Measurements from ENCODE around the gene ZNF586. TPM values are rescaled to one million over a fixed set of nuclear protein-coding genes. Genes with fewer than 3 reads are reported as not detected.
A peak's percentile ranks its signal among the peaks of the same experiment; 100 is the strongest.

ZNF586 gene
- total and polyA plus RNA-seq, 2 experiments from 2014 or later, result 5.2 to 16.9 TPM

DNA sequence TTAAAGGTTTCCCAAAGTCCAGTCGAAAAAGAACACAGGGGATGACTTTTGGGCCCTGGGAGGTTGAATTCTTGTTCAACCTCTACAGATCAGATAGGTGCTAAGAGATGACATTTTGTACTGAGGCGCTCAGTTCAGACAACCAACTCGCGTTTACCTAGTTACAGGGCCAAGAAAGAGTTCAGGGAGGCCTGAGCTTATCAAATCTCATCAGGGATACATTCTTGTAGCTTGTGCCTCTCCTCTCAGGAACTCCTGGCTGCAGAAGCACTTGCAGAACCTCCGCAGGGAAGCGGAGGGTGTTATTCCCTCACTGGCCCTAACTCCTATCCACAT, 22.0 kb upstream of the ZNF586 start:
- peaks cover 9% of the 10 kb centered on the region; the same call in 2 of the 3 replicates for H3K4me1 Mint-ChIP-seq
- peaks cover 5% of the 10 kb centered on the region for H3K27me3 Mint-ChIP-seq (ENCODE audit: insufficient read depth, low read depth, poor library complexity)
- H3K9me2 ChIP-seq (ENCODE audit: insufficient read depth), result no peaks in the 10 kb centered on the region; the same call in 1 of the 2 replicates
- no peaks in the 10 kb centered on the region for H3K9me3 Mint-ChIP-seq
- H3K4me3 Mint-ChIP-seq, result peak overlapping the region; percentile 90
- H3F3A ChIP-seq (replicated peaks; ENCODE audit: low read depth), result peaks cover 6% of the 10 kb centered on the region; the same call in 1 of the 2 replicates
- peaks cover 45% of the 10 kb centered on the region for H3K36me3 Mint-ChIP-seq (ENCODE audit: low read depth)
- DNase-seq (ENCODE audit: low spot score), result no peak
- H3K79me2 ChIP-seq (replicated peaks; ENCODE audit: insufficient read depth), result peaks cover 41% of the 10 kb centered on the region
- H3K4me2 ChIP-seq, result peak overlapping the region; percentile 96
- TF ChIP-seq STAT1 (IDR thresholded peaks at IDR 0.05; ENCODE audit: unreplicated experiment) (no peak), CREB1 (CRISPR knock-in tag; IDR thresholded peaks at IDR 0.05; ENCODE audit: low read depth) (no peak), EZH2 (IDR thresholded peaks at IDR 0.05; ENCODE audit: low read depth, unreplicated experiment) (no peak), ETS1 (IDR thresholded peaks at IDR 0.05) (no peak), NANOG (IDR thresholded peaks at IDR 0.05; ENCODE audit: borderline replicate concordance) (no peak), EZH2phosphoT487 (IDR thresholded peaks at IDR 0.05; ENCODE audit: unreplicated experiment) (no peak), ZNF114 (CRISPR knock-in tag; IDR thresholded peaks at IDR 0.05) (no peak), JUNB (IDR thresholded peaks at IDR 0.05; ENCODE audit: unreplicated experiment) (no peak), POLR2AphosphoS5 (IDR thresholded peaks at IDR 0.05; ENCODE audit: low read depth) (no peak), ZNF331 (CRISPR knock-in tag; IDR thresholded peaks at IDR 0.05; ENCODE audit: low read depth) (no peak)
- TF ChIP-seq, protein P1, sequence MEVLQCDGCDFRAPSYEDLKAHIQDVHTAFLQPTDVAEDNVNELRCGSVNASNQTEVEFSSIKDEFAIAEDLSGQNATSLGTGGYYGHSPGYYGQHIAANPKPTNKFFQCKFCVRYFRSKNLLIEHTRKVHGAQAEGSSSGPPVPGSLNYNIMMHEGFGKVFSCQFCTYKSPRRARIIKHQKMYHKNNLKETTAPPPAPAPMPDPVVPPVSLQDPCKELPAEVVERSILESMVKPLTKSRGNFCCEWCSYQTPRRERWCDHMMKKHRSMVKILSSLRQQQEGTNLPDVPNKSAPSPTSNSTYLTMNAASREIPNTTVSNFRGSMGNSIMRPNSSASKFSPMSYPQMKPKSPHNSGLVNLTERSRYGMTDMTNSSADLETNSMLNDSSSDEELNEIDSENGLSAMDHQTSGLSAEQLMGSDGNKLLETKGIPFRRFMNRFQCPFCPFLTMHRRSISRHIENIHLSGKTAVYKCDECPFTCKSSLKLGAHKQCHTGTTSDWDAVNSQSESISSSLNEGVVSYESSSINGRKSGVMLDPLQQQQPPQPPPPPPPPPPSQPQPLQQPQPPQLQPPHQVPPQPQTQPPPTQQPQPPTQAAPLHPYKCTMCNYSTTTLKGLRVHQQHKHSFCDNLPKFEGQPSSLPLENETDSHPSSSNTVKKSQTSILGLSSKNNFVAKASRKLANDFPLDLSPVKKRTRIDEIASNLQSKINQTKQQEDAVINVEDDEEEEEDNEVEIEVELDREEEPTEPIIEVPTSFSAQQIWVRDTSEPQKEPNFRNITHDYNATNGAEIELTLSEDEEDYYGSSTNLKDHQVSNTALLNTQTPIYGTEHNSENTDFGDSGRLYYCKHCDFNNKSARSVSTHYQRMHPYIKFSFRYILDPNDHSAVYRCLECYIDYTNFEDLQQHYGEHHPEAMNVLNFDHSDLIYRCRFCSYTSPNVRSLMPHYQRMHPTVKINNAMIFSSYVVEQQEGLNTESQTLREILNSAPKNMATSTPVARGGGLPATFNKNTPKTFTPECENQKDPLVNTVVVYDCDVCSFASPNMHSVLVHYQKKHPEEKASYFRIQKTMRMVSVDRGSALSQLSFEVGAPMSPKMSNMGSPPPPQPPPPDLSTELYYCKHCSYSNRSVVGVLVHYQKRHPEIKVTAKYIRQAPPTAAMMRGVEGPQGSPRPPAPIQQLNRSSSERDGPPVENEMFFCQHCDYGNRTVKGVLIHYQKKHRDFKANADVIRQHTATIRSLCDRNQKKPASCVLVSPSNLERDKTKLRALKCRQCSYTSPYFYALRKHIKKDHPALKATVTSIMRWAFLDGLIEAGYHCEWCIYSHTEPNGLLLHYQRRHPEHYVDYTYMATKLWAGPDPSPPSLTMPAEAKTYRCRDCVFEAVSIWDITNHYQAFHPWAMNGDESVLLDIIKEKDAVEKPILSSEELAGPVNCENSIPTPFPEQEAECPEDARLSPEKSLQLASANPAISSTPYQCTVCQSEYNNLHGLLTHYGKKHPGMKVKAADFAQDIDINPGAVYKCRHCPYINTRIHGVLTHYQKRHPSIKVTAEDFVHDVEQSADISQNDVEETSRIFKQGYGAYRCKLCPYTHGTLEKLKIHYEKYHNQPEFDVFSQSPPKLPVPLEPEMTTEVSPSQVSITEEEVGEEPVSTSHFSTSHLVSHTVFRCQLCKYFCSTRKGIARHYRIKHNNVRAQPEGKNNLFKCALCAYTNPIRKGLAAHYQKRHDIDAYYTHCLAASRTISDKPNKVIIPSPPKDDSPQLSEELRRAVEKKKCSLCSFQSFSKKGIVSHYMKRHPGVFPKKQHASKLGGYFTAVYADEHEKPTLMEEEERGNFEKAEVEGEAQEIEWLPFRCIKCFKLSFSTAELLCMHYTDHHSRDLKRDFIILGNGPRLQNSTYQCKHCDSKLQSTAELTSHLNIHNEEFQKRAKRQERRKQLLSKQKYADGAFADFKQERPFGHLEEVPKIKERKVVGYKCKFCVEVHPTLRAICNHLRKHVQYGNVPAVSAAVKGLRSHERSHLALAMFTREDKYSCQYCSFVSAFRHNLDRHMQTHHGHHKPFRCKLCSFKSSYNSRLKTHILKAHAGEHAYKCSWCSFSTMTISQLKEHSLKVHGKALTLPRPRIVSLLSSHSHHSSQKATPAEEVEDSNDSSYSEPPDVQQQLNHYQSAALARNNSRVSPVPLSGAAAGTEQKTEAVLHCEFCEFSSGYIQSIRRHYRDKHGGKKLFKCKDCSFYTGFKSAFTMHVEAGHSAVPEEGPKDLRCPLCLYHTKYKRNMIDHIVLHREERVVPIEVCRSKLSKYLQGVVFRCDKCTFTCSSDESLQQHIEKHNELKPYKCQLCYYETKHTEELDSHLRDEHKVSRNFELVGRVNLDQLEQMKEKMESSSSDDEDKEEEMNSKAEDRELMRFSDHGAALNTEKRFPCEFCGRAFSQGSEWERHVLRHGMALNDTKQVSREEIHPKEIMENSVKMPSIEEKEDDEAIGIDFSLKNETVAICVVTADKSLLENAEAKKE (CRISPR knock-in tag; IDR thresholded peaks at IDR 0.05), result no peak
- TF ChIP-seq, protein P2, sequence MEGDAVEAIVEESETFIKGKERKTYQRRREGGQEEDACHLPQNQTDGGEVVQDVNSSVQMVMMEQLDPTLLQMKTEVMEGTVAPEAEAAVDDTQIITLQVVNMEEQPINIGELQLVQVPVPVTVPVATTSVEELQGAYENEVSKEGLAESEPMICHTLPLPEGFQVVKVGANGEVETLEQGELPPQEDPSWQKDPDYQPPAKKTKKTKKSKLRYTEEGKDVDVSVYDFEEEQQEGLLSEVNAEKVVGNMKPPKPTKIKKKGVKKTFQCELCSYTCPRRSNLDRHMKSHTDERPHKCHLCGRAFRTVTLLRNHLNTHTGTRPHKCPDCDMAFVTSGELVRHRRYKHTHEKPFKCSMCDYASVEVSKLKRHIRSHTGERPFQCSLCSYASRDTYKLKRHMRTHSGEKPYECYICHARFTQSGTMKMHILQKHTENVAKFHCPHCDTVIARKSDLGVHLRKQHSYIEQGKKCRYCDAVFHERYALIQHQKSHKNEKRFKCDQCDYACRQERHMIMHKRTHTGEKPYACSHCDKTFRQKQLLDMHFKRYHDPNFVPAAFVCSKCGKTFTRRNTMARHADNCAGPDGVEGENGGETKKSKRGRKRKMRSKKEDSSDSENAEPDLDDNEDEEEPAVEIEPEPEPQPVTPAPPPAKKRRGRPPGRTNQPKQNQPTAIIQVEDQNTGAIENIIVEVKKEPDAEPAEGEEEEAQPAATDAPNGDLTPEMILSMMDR (conservative IDR thresholded peaks at IDR 0.05; ENCODE audit: low read depth in 2 of 2), result no peak
- TF ChIP-seq, protein P3, sequence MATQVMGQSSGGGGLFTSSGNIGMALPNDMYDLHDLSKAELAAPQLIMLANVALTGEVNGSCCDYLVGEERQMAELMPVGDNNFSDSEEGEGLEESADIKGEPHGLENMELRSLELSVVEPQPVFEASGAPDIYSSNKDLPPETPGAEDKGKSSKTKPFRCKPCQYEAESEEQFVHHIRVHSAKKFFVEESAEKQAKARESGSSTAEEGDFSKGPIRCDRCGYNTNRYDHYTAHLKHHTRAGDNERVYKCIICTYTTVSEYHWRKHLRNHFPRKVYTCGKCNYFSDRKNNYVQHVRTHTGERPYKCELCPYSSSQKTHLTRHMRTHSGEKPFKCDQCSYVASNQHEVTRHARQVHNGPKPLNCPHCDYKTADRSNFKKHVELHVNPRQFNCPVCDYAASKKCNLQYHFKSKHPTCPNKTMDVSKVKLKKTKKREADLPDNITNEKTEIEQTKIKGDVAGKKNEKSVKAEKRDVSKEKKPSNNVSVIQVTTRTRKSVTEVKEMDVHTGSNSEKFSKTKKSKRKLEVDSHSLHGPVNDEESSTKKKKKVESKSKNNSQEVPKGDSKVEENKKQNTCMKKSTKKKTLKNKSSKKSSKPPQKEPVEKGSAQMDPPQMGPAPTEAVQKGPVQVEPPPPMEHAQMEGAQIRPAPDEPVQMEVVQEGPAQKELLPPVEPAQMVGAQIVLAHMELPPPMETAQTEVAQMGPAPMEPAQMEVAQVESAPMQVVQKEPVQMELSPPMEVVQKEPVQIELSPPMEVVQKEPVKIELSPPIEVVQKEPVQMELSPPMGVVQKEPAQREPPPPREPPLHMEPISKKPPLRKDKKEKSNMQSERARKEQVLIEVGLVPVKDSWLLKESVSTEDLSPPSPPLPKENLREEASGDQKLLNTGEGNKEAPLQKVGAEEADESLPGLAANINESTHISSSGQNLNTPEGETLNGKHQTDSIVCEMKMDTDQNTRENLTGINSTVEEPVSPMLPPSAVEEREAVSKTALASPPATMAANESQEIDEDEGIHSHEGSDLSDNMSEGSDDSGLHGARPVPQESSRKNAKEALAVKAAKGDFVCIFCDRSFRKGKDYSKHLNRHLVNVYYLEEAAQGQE (IDR thresholded peaks at IDR 0.05; ENCODE audit: unreplicated experiment), result no peak
- no peak for ATAC-seq
- H4K20me1 ChIP-seq (replicated peaks; ENCODE audit: insufficient read depth), result peaks cover 29% of the 10 kb centered on the region
- no peak overlapping the region for H3K27ac ChIP-seq (ENCODE audit: low read depth)
- H3K36me3 ChIP-seq (ENCODE audit: insufficient read depth), result peaks cover 21% of the 10 kb centered on the region
- H3K27me3 ChIP-seq (ENCODE audit: insufficient read depth), result no peaks in the 10 kb centered on the region
- peak overlapping the region; percentile 87 for H3K4me3 ChIP-seq
- H3K4me1 ChIP-seq (ENCODE audit: insufficient read depth), result peaks cover 4% of the 10 kb centered on the region; the same call in 1 of the 2 replicates
- H3K27ac Mint-ChIP-seq, result peak overlapping the region; percentile 92; the same call in 1 of the 2 replicates
- 0 out of 2 replicates have a peak overlapping the region, but pooled peaks have one; percentile 79 for H2AFZ ChIP-seq
